GM12891 (cell line): Measurements from ENCODE around the gene CEP104.

ENCODE experiments used
- PAX5 ChIP-seq: IDR thresholded peaks from 2 replicates; pipeline ENCODE4 v1.6.1; 2011; ENCODE audit warnings: low read length, moderate library complexity, mild to moderate bottlenecking; ENCODE audit not compliant: insufficient read depth, severe bottlenecking
- POLR2A ChIP-seq: IDR thresholded peaks from 2 replicates; pipeline ENCODE4 v1.6.1; 2011; ENCODE audit warnings: low read depth, low read length, control low read depth
- POLR2AphosphoS5 ChIP-seq: IDR thresholded peaks from 2 replicates; pipeline ENCODE4 v1.6.1; 2011; ENCODE audit warnings: low read depth, low read length, control low read depth
- POU2F2 ChIP-seq: IDR thresholded peaks from 2 replicates; pipeline ENCODE4 v1.6.1; 2011; ENCODE audit warnings: low read depth, mild to moderate bottlenecking, control low read depth, low read length, moderate library complexity
- SPI1 ChIP-seq: IDR thresholded peaks from 2 replicates; pipeline ENCODE4 v1.6.1; 2011; ENCODE audit warnings: low read depth, low read length, control low read depth
- TAF1 ChIP-seq: IDR thresholded peaks from 2 replicates; pipeline ENCODE4 v1.6.1; 2011; ENCODE audit warnings: low read depth, low read length, control low read depth

GRCh38 chr1:3864884-3865283, 7.9 kb upstream of the CEP104 start:
- TF ChIP-seq TAF1, result no peak
- TF ChIP-seq SPI1, result no peak
- TF ChIP-seq POLR2A, result no peak
- no peak for TF ChIP-seq POLR2AphosphoS5
- no peak for TF ChIP-seq POU2F2
- TF ChIP-seq PAX5, result no peak
